ENCODE data around the gene COL5A2. TPM values are rescaled to one million over a fixed set of nuclear protein-coding genes. Genes with fewer than 3 reads are reported as not detected.

Gene COL5A2
- total and polyA plus RNA-seq, 7 experiments from 2014 or later: 0.09 to 2.3 (median 0.37) TPM

DNA sequence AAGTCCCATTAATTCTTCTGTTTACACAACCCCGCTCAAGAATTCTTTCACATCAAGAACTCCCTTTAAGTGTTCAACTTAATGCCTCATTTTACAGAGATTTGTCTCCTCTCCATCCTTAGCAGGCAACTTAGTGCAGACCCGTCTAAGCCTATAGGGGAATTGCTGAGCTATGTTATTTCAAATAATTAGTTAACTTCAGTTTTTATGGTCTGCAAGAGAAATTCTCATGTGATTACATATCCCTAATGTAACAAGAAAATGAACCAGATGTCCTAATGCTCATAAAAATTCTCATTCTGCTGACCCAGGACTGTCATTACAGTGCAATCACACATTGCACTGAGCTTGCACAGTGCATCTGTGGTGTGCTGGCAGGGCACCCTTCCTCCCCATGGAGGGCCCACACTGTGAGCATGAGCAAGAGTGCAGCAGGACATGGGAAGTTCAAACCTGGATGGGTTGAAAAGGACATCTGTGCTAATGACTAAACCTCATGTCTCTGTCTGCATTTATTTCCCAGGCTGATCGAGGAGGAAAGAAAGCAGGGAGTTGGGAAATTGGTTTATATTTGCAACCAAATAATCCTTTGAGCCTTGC lies 97.1 kb downstream of the COL5A2 start:
- no peaks in the 10 kb centered on the region for H3K36me3 ChIP-seq (ENCODE audit: control insufficient read depth in 2 of 3, insufficient read depth in 3 of 3, low read length in 3 of 3)
- peaks cover 0 to 3% (median 0%) of the 10 kb centered on the region in 5 donors for H3K27me3 Mint-ChIP-seq
- H3K4me1 Mint-ChIP-seq: no peaks in the 10 kb centered on the region
- no peak overlapping the region for H3K4me3 ChIP-seq (ENCODE audit: low read length)
- ChIA-PET POLR2A (no interaction called here), CTCF (interaction anchor here (1.4 kb wide), 1 partner anchor 11 kb away, joined by 6 read pairs; no protein-coding TSS in a partner anchor)
- no peak for DNase-seq
- H3K9me3 ChIP-seq (ENCODE audit: control insufficient read depth in 2 of 3, low read length in 3 of 3): no peaks in the 10 kb centered on the region
- no peak for ATAC-seq
- intact Hi-C loops (cut with micrococcal nuclease): no loop called here
- peaks cover 0 to 3% (median 0%) of the 10 kb centered on the region in 11 donors for H3K9me3 Mint-ChIP-seq
- H3K4me3 Mint-ChIP-seq: no peak overlapping the region
- H3K36me3 Mint-ChIP-seq: peaks cover 0 to 6% (median 0%) of the 10 kb centered on the region in 5 donors
- H3K27me3 ChIP-seq (ENCODE audit: control insufficient read depth in 2 of 2, insufficient read depth in 2 of 2, low read length in 2 of 2): no peaks in the 10 kb centered on the region
- H3K4me1 ChIP-seq (ENCODE audit: control insufficient read depth in 2 of 2, insufficient read depth in 2 of 2, low read length in 2 of 2): no peaks in the 10 kb centered on the region
- no peak overlapping the region for H3K27ac Mint-ChIP-seq
- H3K27ac ChIP-seq (ENCODE audit: low read depth, low read length): no peak overlapping the region

GRCh38 chr2:189076572-189076971 lies 103.0 kb downstream of the COL5A2 start:
- Histone ChIP-seq H3K4me1 (ENCODE audit: control insufficient read depth in 2 of 2, insufficient read depth in 2 of 2, low read length in 2 of 2) (no peaks in the 10 kb centered on the region), H3K9me3 (ENCODE audit: control insufficient read depth in 2 of 3, low read length in 3 of 3) (no peaks in the 10 kb centered on the region), H3K27ac (ENCODE audit: low read depth, low read length) (no peak overlapping the region), H3K36me3 (ENCODE audit: control insufficient read depth in 2 of 3, insufficient read depth in 3 of 3, low read length in 3 of 3) (no peaks in the 10 kb centered on the region), H3K27me3 (ENCODE audit: control insufficient read depth in 2 of 2, insufficient read depth in 2 of 2, low read length in 2 of 2) (no peaks in the 10 kb centered on the region), H3K4me3 (ENCODE audit: low read length) (no peak overlapping the region)
- ATAC-seq (no peak), DNase-seq (no peak)
- Mint-ChIP-seq H3K27ac (no peak overlapping the region), H3K4me3 (no peak overlapping the region), H3K4me1 (no peaks in the 10 kb centered on the region), H3K36me3 (peaks cover 0 to 7% (median 0%) of the 10 kb centered on the region in 5 donors), H3K9me3 (peaks cover 0 to 3% (median 0%) of the 10 kb centered on the region in 11 donors), H3K27me3 (no peaks in the 10 kb centered on the region)
- intact Hi-C loops (cut with micrococcal nuclease): no loop called here
- ChIA-PET CTCF (interaction anchor here (0.6 kb wide), 1 partner anchor 336 kb away, joined by 3 read pairs; no protein-coding TSS in a partner anchor), POLR2A (no interaction called here)

DNA sequence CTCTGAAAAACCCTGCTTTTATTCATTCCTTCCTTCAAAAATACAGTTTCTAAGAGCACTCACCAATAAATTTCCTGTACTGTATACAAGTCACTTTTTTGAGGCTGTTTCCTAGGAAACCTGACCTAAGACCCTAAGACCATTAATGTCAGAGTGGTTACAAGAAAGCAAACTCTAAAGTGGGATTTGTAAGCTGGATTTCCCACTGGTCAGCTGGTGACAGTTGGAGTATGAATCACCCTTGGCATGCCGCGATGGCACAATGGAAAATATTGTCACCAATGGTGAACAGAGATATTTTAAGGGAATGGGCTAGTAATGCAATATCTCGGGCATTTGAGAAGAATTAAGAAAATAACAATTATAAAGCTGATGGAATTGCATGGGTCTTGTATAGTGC lies 103.4 kb downstream of the COL5A2 start:
- Mint-ChIP-seq H3K27ac (no peak overlapping the region), H3K27me3 (no peaks in the 10 kb centered on the region), H3K9me3 (peaks cover 0 to 3% (median 0%) of the 10 kb centered on the region in 11 donors), H3K36me3 (peaks cover 0 to 7% (median 0%) of the 10 kb centered on the region in 5 donors), H3K4me3 (no peak overlapping the region), H3K4me1 (no peaks in the 10 kb centered on the region)
- Histone ChIP-seq H3K27ac (ENCODE audit: low read depth, low read length) (no peak overlapping the region), H3K9me3 (ENCODE audit: control insufficient read depth in 2 of 3, low read length in 3 of 3) (no peaks in the 10 kb centered on the region), H3K27me3 (ENCODE audit: control insufficient read depth in 2 of 2, insufficient read depth in 2 of 2, low read length in 2 of 2) (no peaks in the 10 kb centered on the region), H3K4me1 (ENCODE audit: control insufficient read depth in 2 of 2, insufficient read depth in 2 of 2, low read length in 2 of 2) (no peaks in the 10 kb centered on the region), H3K36me3 (ENCODE audit: control insufficient read depth in 2 of 3, insufficient read depth in 3 of 3, low read length in 3 of 3) (no peaks in the 10 kb centered on the region), H3K4me3 (ENCODE audit: low read length) (no peak overlapping the region)
- ChIA-PET POLR2A (no interaction called here), CTCF (no interaction called here)
- DNase-seq (no peak), ATAC-seq (no peak)
- intact Hi-C loops (cut with micrococcal nuclease): no loop called here

GRCh38 chr2:189074506-189074905 lies 105.1 kb downstream of the COL5A2 start:
- no peak overlapping the region for H3K4me3 ChIP-seq (ENCODE audit: low read length)
- intact Hi-C loops (cut with micrococcal nuclease): no loop called here
- H3K27me3 Mint-ChIP-seq: no peaks in the 10 kb centered on the region
- H3K36me3 ChIP-seq (ENCODE audit: control insufficient read depth in 2 of 3, insufficient read depth in 3 of 3, low read length in 3 of 3): no peaks in the 10 kb centered on the region
- ChIA-PET POLR2A (no interaction called here), CTCF (interaction anchor here (0.6 to 0.9 kb wide), 2 partner anchors 20 to 37 kb away, joined by 3 read pairs; no protein-coding TSS in a partner anchor)
- H3K36me3 Mint-ChIP-seq: peaks cover 0 to 7% (median 0%) of the 10 kb centered on the region in 5 donors
- no peak for ATAC-seq
- H3K27ac ChIP-seq (ENCODE audit: low read depth, low read length): no peak overlapping the region
- H3K27me3 ChIP-seq (ENCODE audit: control insufficient read depth in 2 of 2, insufficient read depth in 2 of 2, low read length in 2 of 2): no peaks in the 10 kb centered on the region
- no peak overlapping the region for H3K4me3 Mint-ChIP-seq
- no peak for DNase-seq
- H3K9me3 Mint-ChIP-seq: peaks cover 0 to 3% (median 0%) of the 10 kb centered on the region in 11 donors
- no peaks in the 10 kb centered on the region for H3K4me1 Mint-ChIP-seq
- H3K9me3 ChIP-seq (ENCODE audit: control insufficient read depth in 2 of 3, low read length in 3 of 3): no peaks in the 10 kb centered on the region
- no peaks in the 10 kb centered on the region for H3K4me1 ChIP-seq (ENCODE audit: control insufficient read depth in 2 of 2, insufficient read depth in 2 of 2, low read length in 2 of 2)
- H3K27ac Mint-ChIP-seq: no peak overlapping the region

DNA sequence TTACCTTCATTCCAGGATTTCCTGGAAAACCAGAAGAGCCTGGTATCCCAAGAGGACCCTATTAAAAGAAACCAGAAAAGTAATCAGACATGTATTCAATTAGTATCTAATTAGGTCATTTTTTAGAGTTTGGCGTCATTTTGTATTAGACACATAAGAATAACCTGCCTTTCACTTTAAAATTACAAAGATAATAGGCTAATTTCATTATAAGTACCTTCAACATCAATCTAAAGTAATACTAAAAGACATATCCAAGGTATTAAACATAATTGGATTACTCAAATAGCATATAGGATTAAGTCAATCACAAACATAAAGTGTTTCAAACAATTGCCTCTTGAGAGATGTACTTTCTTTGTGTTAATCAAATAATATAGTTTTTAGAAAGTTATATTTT lies 107.5 kb downstream of the COL5A2 start:
- POLR2A ChIA-PET: no interaction called here
- Mint-ChIP-seq H3K36me3 (peaks cover 0 to 5% (median 0%) of the 10 kb centered on the region in 5 donors), H3K4me3 (no peak overlapping the region), H3K27me3 (no peaks in the 10 kb centered on the region), H3K27ac (no peak overlapping the region), H3K4me1 (no peaks in the 10 kb centered on the region), H3K9me3 (no peaks in the 10 kb centered on the region)
- Histone ChIP-seq H3K27me3 (ENCODE audit: control insufficient read depth in 2 of 2, insufficient read depth in 2 of 2, low read length in 2 of 2) (no peaks in the 10 kb centered on the region), H3K27ac (ENCODE audit: low read depth, low read length) (no peak overlapping the region), H3K4me3 (ENCODE audit: low read length) (no peak overlapping the region), H3K9me3 (ENCODE audit: control insufficient read depth in 2 of 3, low read length in 3 of 3) (no peaks in the 10 kb centered on the region), H3K4me1 (ENCODE audit: control insufficient read depth in 2 of 2, insufficient read depth in 2 of 2, low read length in 2 of 2) (no peaks in the 10 kb centered on the region), H3K36me3 (ENCODE audit: control insufficient read depth in 2 of 3, insufficient read depth in 3 of 3, low read length in 3 of 3) (no peaks in the 10 kb centered on the region)
- ATAC-seq (no peak), DNase-seq (no peak)
- intact Hi-C loops (cut with micrococcal nuclease): no loop called here
- CTCF ChIA-PET: no interaction called here

- Histone ChIP-seq H3K27ac (ENCODE audit: low read depth, low read length) (no peak overlapping the region), H3K36me3 (ENCODE audit: control insufficient read depth in 2 of 3, insufficient read depth in 3 of 3, low read length in 3 of 3) (no peaks in the 10 kb centered on the region), H3K4me3 (ENCODE audit: low read length) (no peak overlapping the region), H3K4me1 (ENCODE audit: control insufficient read depth in 2 of 2, insufficient read depth in 2 of 2, low read length in 2 of 2) (no peaks in the 10 kb centered on the region), H3K9me3 (ENCODE audit: control insufficient read depth in 2 of 3, low read length in 3 of 3) (no peaks in the 10 kb centered on the region), H3K27me3 (ENCODE audit: control insufficient read depth in 2 of 2, insufficient read depth in 2 of 2, low read length in 2 of 2) (no peaks in the 10 kb centered on the region)
- H3K27ac Mint-ChIP-seq: no peak overlapping the region
- ChIA-PET CTCF (no interaction called here), POLR2A (no interaction called here)
- peaks cover 0 to 4% (median 0%) of the 10 kb centered on the region in 5 donors for H3K36me3 Mint-ChIP-seq
- H3K4me3 Mint-ChIP-seq: no peak overlapping the region
- ATAC-seq (no peak), DNase-seq (no peak)
- H3K9me3 Mint-ChIP-seq: no peaks in the 10 kb centered on the region
- no peaks in the 10 kb centered on the region for H3K27me3 Mint-ChIP-seq
- no peaks in the 10 kb centered on the region for H3K4me1 Mint-ChIP-seq
- intact Hi-C loops (cut with micrococcal nuclease): no loop called here
Measured at GRCh38 chr2:189069855-189070619, 109.5 kb downstream of the COL5A2 start.

GRCh38 chr2:189066037-189066436 lies 113.5 kb downstream of the COL5A2 start:
- H3K27ac Mint-ChIP-seq: no peak overlapping the region
- no peaks in the 10 kb centered on the region for H3K27me3 ChIP-seq (ENCODE audit: control insufficient read depth in 2 of 2, insufficient read depth in 2 of 2, low read length in 2 of 2)
- no peaks in the 10 kb centered on the region for H3K4me1 Mint-ChIP-seq
- CTCF ChIA-PET: no interaction called here
- intact Hi-C loops (cut with micrococcal nuclease): no loop called here
- ATAC-seq (no peak), DNase-seq (no peak)
- H3K27ac ChIP-seq (ENCODE audit: low read depth, low read length): no peak overlapping the region
- no peaks in the 10 kb centered on the region for H3K36me3 ChIP-seq (ENCODE audit: control insufficient read depth in 2 of 3, insufficient read depth in 3 of 3, low read length in 3 of 3)
- POLR2A ChIA-PET: no interaction called here
- H3K4me1 ChIP-seq (ENCODE audit: control insufficient read depth in 2 of 2, insufficient read depth in 2 of 2, low read length in 2 of 2): no peaks in the 10 kb centered on the region
- H3K9me3 Mint-ChIP-seq: no peaks in the 10 kb centered on the region
- no peaks in the 10 kb centered on the region for H3K9me3 ChIP-seq (ENCODE audit: control insufficient read depth in 2 of 3, low read length in 3 of 3)
- H3K4me3 ChIP-seq (ENCODE audit: low read length): no peak overlapping the region
- peaks cover 0 to 3% (median 0%) of the 10 kb centered on the region in 5 donors for H3K36me3 Mint-ChIP-seq
- no peak overlapping the region for H3K4me3 Mint-ChIP-seq
- no peaks in the 10 kb centered on the region for H3K27me3 Mint-ChIP-seq

Measured in naive thymus-derived CD4-positive, alpha-beta T cell (primary cell).